Naive B cell (primary cell): ENCODE measurements around the gene TGFB1. TPM values are rescaled to one million over a fixed set of nuclear protein-coding genes. Genes with fewer than 3 reads are reported as not detected.

Source experiments
- ATAC-seq, 2 donors: fragments of 150-1000 bp; cut with Tn5 transposase; 2 replicates each; pipeline ENCODE4 v1.10.0; 2021; ENCODE audit warnings: low read depth in 2 of 2, mild to moderate bottlenecking in 2 of 2, moderate library complexity in 2 of 2
- DNase-seq: peaks from one replicate; pipeline ENCODE4 v3.0.0; 2022
- H3K27ac Mint-ChIP-seq, 6 donors: one replicate each; pipeline ENCODE4 v1.8.0; 2020 to 2022; ENCODE audit warnings: mild to moderate bottlenecking in 6 of 6, mixed read lengths in 6 of 6, moderate library complexity in 5 of 6, inconsistent platforms in 2 of 6
- H3K27me3 Mint-ChIP-seq, 3 donors: one replicate each; pipeline ENCODE4 v1.8.0; 2021 to 2022; ENCODE audit warnings: mixed read lengths in 3 of 3, mild to moderate bottlenecking in 1 of 3
- H3K36me3 Mint-ChIP-seq, 2 donors: one replicate each; pipeline ENCODE4 v1.8.0; 2020 to 2022; ENCODE audit warnings: mixed read lengths in 2 of 2, inconsistent platforms in 1 of 2, mild to moderate bottlenecking in 1 of 2
- H3K4me1 Mint-ChIP-seq, 3 donors: one replicate each; pipeline ENCODE4 v1.8.0; 2020 to 2022; ENCODE audit warnings: mixed read lengths in 3 of 3, inconsistent platforms in 1 of 3, mild to moderate bottlenecking in 1 of 3, moderate library complexity in 1 of 3
- H3K4me3 Mint-ChIP-seq, 8 donors: one replicate each; pipeline ENCODE4 v1.8.0; 2020 to 2022; ENCODE audit warnings: mild to moderate bottlenecking in 8 of 8, mixed read lengths in 8 of 8, moderate library complexity in 8 of 8, inconsistent platforms in 2 of 8
- H3K9me3 Mint-ChIP-seq, 7 donors: one replicate each; pipeline ENCODE4 v1.8.0; 2020 to 2022; ENCODE audit warnings: mixed read lengths in 7 of 7, mild to moderate bottlenecking in 5 of 7, inconsistent platforms in 2 of 7, moderate library complexity in 1 of 7
- polyA plus RNA-seq, 6 donors: library from polyadenylated mRNA; unstranded; fragments of 300-500 nt; fragmentation: Illumina TruSeq; gene quantifications; one replicate each; pipeline ENCODE4 v1.2.3, GENCODE V29; 2021; ENCODE audit warnings: low read depth in 6 of 6

Gene TGFB1
- polyA plus RNA-seq: 10 to 100 TPM; 20.1 to 61.9 (median 35.4) TPM

DNA sequence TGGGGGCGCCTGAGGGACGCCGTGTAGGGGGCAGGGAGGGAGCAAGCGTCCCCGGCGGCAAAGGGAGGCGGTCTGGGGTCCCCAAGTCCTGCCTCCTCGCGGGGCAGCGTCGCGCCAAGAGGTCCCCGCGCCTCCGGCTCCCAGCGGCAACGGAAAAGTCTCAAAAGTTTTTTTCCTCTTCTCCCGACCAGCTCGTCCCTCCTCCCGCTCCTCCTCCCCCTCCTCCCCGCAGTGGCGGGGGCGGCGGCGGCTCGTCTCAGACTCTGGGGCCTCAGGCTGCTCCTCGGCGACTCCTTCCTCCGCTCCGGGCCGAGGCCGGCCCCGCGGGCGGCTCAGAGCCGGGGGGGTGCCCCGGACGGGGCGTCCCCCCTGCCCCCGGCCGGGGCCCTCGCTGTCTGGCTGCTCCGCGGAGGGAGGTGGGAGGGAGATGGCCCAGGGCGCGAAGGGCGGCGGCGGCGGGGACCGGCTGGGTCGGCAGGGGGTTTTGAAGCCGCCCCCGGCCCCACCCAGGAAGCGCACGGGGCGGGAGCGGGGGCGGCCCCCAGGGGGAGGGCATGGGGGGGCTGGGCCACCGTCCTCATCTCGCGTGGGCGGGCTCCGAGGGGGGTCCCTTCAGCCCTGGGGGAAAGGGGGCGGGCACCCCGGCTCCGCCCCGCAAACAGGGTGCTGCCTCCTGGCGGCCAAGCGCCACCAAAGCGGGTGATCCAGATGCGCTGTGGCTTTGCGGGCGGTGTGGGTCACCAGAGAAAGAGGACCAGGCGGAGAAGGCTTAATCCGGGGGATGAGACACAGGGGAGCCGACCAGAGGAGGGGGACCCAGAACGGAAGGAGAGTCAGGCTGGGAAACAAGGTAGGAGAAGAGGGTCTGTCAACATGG, at the start of gene TGFB1:
Gene TGFB1, minus strand, starts transcription at position 457 of the 877 bp plus-strand sequence. CDS start 878 bp downstream, outside the sequence.
- Mint-ChIP-seq H3K36me3 (peaks cover 0 to 5% of the 10 kb centered on the region in 2 donors), H3K9me3 (peaks cover 0 to 3% (median 0%) of the 10 kb centered on the region in 7 donors), H3K27ac (peak within 1 kb of the TSS; percentile 94 to 99 (median 98)), H3K4me1 (peaks cover 45 to 63% (median 58%) of the 10 kb centered on the region in 3 donors), H3K27me3 (no peaks in the 10 kb centered on the region), H3K4me3 (peak within 1 kb of the TSS; percentile 92 to 100 (median 98))
- ATAC-seq (peak; percentile 56 to 64), DNase-seq (peak; percentile 95)

GRCh38 chr19:41402010-41402409, 48.3 kb upstream of the TGFB1 start:
- H3K9me3 Mint-ChIP-seq: no peaks in the 10 kb centered on the region
- H3K36me3 Mint-ChIP-seq: peaks cover 0 to 4% of the 10 kb centered on the region in 2 donors
- H3K4me1 Mint-ChIP-seq: peaks cover 29 to 41% (median 33%) of the 10 kb centered on the region in 3 donors
- H3K4me3 Mint-ChIP-seq: no peak overlapping the region
- ATAC-seq (no peak), DNase-seq (no peak)
- no peak overlapping the region for H3K27ac Mint-ChIP-seq
- H3K27me3 Mint-ChIP-seq: no peaks in the 10 kb centered on the region

DNA sequence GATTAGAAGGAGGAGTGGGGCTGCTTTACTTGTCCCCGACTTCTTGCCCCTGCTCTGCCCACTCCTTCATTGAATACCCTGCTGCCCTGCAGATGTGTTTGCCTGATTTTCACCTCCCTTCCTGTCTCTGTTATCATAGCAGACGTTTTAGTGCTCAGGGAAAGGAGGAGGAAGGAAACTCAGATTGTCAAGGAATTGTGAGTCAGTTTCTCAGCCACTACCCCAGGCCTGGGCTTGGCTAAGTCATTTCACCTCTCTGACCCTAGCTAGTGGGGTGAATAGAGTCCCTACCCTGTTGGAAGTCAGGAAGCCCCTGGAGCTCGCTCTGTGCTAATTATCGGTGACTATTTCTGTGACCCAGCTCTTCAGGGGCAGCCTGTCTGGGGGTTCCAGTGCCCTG, 47.8 kb upstream of the TGFB1 start:
- DNase-seq (no peak), ATAC-seq (no peak)
- H3K27me3 Mint-ChIP-seq: no peaks in the 10 kb centered on the region
- no peak overlapping the region for H3K4me3 Mint-ChIP-seq
- peak overlapping the region in 1 of 6 donors; percentile 79 for H3K27ac Mint-ChIP-seq
- H3K9me3 Mint-ChIP-seq: no peaks in the 10 kb centered on the region
- H3K36me3 Mint-ChIP-seq: peaks cover 0 to 4% of the 10 kb centered on the region in 2 donors
- peaks cover 30 to 41% (median 32%) of the 10 kb centered on the region in 3 donors for H3K4me1 Mint-ChIP-seq

GRCh38 chr19:41399525-41399924, 45.8 kb upstream of the TGFB1 start:
- H3K4me1 Mint-ChIP-seq: peaks cover 42 to 55% (median 43%) of the 10 kb centered on the region in 3 donors

GRCh38 chr19:41399091-41399490, 45.4 kb upstream of the TGFB1 start:
- H3K27me3 Mint-ChIP-seq: no peaks in the 10 kb centered on the region
- ATAC-seq (no peak), DNase-seq (no peak)
- H3K27ac Mint-ChIP-seq: peak overlapping the region in 3 of 6 donors; percentile 29 to 52 (median 41)
- peak overlapping the region in 7 of 8 donors; percentile 90 to 100 (median 99) for H3K4me3 Mint-ChIP-seq
- peaks cover 0 to 4% of the 10 kb centered on the region in 2 donors for H3K36me3 Mint-ChIP-seq
- no peaks in the 10 kb centered on the region for H3K9me3 Mint-ChIP-seq
- peaks cover 42 to 55% (median 43%) of the 10 kb centered on the region in 3 donors for H3K4me1 Mint-ChIP-seq

More at GRCh38 chr19:41399525-41399924, 45.8 kb upstream of the TGFB1 start:
- peak overlapping the region; percentile 29 to 100 (median 98) for H3K4me3 Mint-ChIP-seq
- DNase-seq (no peak), ATAC-seq (no peak)
- H3K27me3 Mint-ChIP-seq: no peaks in the 10 kb centered on the region
- peak overlapping the region in 4 of 6 donors; percentile 19 to 93 (median 61) for H3K27ac Mint-ChIP-seq
- H3K9me3 Mint-ChIP-seq: no peaks in the 10 kb centered on the region
- H3K36me3 Mint-ChIP-seq: peaks cover 0 to 4% of the 10 kb centered on the region in 2 donors

GRCh38 chr19:41398598-41398997, 44.9 kb upstream of the TGFB1 start:
- Mint-ChIP-seq H3K9me3 (no peaks in the 10 kb centered on the region), H3K27ac (peak overlapping the region in 4 of 6 donors; percentile 41 to 100 (median 78)), H3K4me3 (peak overlapping the region; percentile 90 to 100 (median 99)), H3K27me3 (no peaks in the 10 kb centered on the region), H3K4me1 (peaks cover 42 to 57% (median 43%) of the 10 kb centered on the region in 3 donors), H3K36me3 (peaks cover 0 to 4% of the 10 kb centered on the region in 2 donors)
- no peak for DNase-seq
- no peak for ATAC-seq

GRCh38 chr19:41398050-41398418, 44.3 kb upstream of the TGFB1 start:
- Mint-ChIP-seq H3K27me3 (no peaks in the 10 kb centered on the region), H3K27ac (peak overlapping the region; percentile 99 to 100 (median 100)), H3K4me1 (peaks cover 42 to 57% (median 43%) of the 10 kb centered on the region in 3 donors), H3K36me3 (peaks cover 0 to 4% of the 10 kb centered on the region in 2 donors), H3K9me3 (no peaks in the 10 kb centered on the region), H3K4me3 (peak overlapping the region; percentile 90 to 100 (median 99))
- no peak for DNase-seq
- ATAC-seq: no peak

GRCh38 chr19:41397086-41398049, 43.6 kb upstream of the TGFB1 start, which contains the start of the genes BCKDHA and EXOSC5:
Gene BCKDHA, plus strand, starts transcription at chr19:41397818. Its CDS starts 10 bp downstream, at chr19:41397828.
Gene EXOSC5, minus strand, starts transcription at chr19:41397359. Its CDS starts 31 bp downstream, at chr19:41397328.
- DNase-seq: peak; percentile 99
- ATAC-seq: peak; percentile 97 to 98
- Mint-ChIP-seq H3K36me3 (peaks cover 4 to 5% of the 10 kb centered on the region in 2 donors), H3K27me3 (no peaks in the 10 kb centered on the region), H3K4me3 (peak within 1 kb of the TSS; percentile 90 to 100 (median 99)), H3K27ac (peak within 1 kb of the TSS; percentile 99 to 100 (median 100)), H3K9me3 (no peaks in the 10 kb centered on the region), H3K4me1 (peaks cover 42 to 57% (median 42%) of the 10 kb centered on the region in 3 donors)

- H3K27me3 Mint-ChIP-seq: no peaks in the 10 kb centered on the region
- DNase-seq (no peak), ATAC-seq (no peak)
- peak overlapping the region in 7 of 8 donors; percentile 31 to 100 (median 98) for H3K4me3 Mint-ChIP-seq
- H3K36me3 Mint-ChIP-seq: peaks cover 0 to 15% of the 10 kb centered on the region in 2 donors
- H3K4me1 Mint-ChIP-seq: peaks cover 38 to 48% (median 42%) of the 10 kb centered on the region in 3 donors
- peak overlapping the region; percentile 22 to 82 (median 38) for H3K27ac Mint-ChIP-seq
- no peaks in the 10 kb centered on the region for H3K9me3 Mint-ChIP-seq
Observed at GRCh38 chr19:41395355-41395754, 41.6 kb upstream of the TGFB1 start.

GRCh38 chr19:41392775-41393174, 39.1 kb upstream of the TGFB1 start:
- Mint-ChIP-seq H3K9me3 (no peaks in the 10 kb centered on the region), H3K27ac (peak overlapping the region in 1 of 6 donors; percentile 92)

GRCh38 chr19:41391618-41392017, 37.9 kb upstream of the TGFB1 start:
- peaks cover 0 to 15% of the 10 kb centered on the region in 2 donors for H3K36me3 Mint-ChIP-seq
- H3K4me1 Mint-ChIP-seq: peaks cover 12 to 19% (median 16%) of the 10 kb centered on the region in 3 donors
- no peak overlapping the region for H3K27ac Mint-ChIP-seq
- H3K4me3 Mint-ChIP-seq: no peak overlapping the region
- ATAC-seq (no peak), DNase-seq (no peak)
- no peaks in the 10 kb centered on the region for H3K27me3 Mint-ChIP-seq
- H3K9me3 Mint-ChIP-seq: no peaks in the 10 kb centered on the region

More at GRCh38 chr19:41392775-41393174, 39.1 kb upstream of the TGFB1 start:
- ATAC-seq (no peak), DNase-seq (no peak)
- H3K4me3 Mint-ChIP-seq: peak overlapping the region in 1 of 8 donors; percentile 22
- H3K27me3 Mint-ChIP-seq: no peaks in the 10 kb centered on the region
- peaks cover 18 to 29% (median 21%) of the 10 kb centered on the region in 3 donors for H3K4me1 Mint-ChIP-seq
- peaks cover 0 to 15% of the 10 kb centered on the region in 2 donors for H3K36me3 Mint-ChIP-seq

DNA sequence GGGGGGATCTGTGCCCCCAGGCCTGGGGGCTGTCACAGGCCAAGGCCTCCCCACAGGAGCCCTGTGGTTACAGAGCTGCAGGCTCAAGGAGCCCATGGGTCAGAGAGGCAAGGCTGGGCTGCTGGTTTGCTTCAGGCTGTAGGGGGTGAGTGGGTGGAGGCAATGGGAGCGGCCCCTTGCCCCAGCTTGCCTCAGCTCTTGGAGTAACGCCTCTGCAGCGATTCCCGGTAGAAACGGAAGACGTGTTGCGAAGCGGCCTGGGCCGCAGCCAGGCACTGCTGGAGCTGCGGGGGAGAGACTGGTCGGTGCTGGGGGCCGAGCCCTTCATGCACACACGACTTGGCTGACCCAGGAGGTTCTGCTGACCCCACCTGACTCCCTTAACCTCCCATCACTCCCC, 32.7 kb upstream of the TGFB1 start:
- peaks cover 0 to 7% of the 10 kb centered on the region in 2 donors for H3K36me3 Mint-ChIP-seq
- H3K4me1 Mint-ChIP-seq: no peaks in the 10 kb centered on the region
- H3K27ac Mint-ChIP-seq: no peak overlapping the region
- no peaks in the 10 kb centered on the region for H3K27me3 Mint-ChIP-seq
- H3K9me3 Mint-ChIP-seq: no peaks in the 10 kb centered on the region
- H3K4me3 Mint-ChIP-seq: no peak overlapping the region
- ATAC-seq (no peak), DNase-seq (no peak)
